HG03135 (cell line): ENCODE measurements around the gene PRKCH.

Experiments
- ATAC-seq: cut with Tn5 transposase; IDR thresholded peaks from one replicate; pipeline ENCODE4 v1.9.1; 2021; ENCODE audit warnings: mild to moderate bottlenecking, moderate library complexity; ENCODE audit not compliant: unreplicated experiment

PRKCH gene

DNA sequence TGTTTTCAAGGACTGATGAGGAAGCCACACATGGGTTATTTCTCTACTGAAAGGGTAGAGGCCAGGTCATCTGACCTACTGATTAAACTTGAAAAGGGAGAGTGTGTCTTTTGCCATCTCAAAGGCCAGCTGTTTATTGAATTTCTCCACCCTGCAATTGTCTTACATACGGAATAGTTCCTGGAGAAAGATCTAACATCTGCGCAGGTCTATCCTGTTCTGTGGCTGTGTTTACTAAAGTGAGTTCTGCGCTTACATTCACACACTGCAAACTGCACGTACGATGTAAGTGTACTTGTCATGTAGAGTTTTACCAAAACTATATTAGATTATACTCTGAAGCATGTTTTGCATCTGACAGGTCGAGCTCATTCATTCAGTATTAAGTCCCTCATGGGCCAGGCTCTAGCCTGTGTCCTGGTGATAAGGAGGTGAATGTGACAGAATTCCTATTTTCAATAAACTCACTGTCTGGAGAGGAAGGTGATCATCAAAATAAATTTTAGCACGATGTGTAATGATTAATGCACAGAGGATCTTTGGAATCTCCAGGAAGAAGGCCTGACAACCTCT is 96.6 kb downstream of the PRKCH start:
- no peak for ATAC-seq

DNA sequence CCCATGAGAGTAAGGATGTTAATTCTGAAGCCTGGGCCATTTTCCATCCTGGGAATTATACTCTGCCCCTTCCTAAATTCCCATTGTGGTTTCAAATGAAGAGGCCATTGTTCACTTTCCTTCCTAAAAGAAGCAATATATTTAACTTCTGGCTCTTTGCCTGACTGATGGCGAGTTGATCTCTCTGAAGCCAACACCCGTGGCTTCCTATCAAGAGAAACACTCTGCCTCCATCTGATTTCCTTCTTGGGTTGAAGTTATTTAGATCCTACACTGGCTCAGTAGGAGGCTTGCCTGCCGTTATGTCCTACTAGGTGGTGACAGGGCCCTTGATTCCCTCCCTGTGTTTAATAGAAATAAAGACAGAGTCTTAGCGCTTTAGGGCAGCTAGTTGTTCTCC is 97.4 kb downstream of the PRKCH start:
- ATAC-seq = no peak

GRCh38 chr14:61419201-61419600 is 97.8 kb downstream of the PRKCH start:
- ATAC-seq = no peak

DNA sequence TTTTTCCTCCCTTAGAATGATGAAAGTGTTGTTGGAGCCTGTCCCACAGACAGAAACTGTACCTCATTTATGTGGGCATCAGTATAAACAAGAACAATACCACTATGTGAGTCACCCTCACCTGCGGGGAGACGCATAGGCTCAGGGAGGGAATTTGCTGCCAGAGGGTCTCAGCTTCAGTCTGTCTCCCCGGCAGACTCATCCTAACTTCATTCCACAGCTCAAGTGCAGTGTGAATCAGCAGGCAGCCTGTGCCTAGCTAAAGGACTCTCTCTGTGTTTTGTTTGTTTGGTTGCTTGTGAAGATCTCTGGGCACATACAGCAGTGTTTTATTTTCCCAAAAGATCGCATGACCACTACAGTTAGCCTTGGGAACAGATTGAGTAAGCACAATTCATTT is 98.9 kb downstream of the PRKCH start:
- ATAC-seq = no peak

DNA sequence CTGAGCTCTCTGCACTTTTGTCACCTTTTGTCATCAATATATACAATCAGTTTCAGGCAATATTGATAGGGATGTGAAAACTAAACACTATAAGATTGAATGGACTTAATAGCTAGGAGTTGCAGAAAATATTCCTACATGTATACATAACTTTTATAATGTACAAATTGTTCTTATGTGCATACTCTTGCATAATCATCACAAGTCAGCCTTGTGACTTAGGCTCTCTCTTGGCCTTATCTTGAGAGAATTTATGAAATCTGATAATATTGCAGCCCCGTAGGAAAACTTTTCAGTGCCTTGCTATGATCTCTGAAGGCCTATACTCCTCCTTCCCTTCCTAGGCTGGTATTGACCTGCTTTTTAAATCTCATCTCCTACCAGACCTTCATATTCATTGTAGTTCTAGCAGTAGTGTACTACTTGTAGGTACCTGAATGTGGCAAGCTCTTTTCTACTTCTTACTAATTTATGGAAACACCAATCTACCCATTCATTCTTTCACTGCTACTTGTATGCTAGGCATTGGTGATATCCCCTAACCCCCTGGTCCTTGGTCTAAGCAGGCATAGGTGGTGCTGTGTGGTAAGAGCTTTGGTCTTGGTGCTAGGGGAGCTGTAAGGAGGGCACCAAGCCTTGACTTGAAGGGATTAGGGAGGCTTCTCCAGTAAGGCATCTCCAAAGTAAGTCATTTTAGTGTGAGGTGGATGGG is 100.0 kb downstream of the PRKCH start:
- ATAC-seq = no peak

DNA sequence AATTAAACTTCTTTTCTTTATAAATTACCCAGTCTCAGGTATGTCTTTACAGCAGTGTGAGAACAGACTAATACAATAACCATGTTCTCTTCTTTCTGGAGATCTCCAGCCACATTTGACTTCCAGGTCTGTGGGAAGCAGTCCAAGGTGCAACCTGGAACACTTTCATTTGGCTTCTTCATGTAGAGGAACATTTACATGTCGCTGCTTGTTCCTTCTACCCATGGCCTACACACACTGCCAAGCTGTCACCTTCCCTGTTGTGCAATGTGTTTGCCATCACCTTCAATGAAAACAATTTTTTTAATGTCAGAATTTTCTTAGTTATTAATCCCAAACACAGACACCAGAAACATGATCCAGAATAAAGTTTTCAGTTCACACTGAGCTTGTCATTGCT is 104.7 kb downstream of the PRKCH start:
- ATAC-seq = no peak

- no peak for ATAC-seq
Measured at GRCh38 chr14:61428261-61428660, 106.9 kb downstream of the PRKCH start.

- no peak for ATAC-seq
Measured at GRCh38 chr14:61429316-61429715, 107.9 kb downstream of the PRKCH start.

GRCh38 chr14:61430066-61430757 is 108.8 kb downstream of the PRKCH start:
- ATAC-seq = no peak

DNA sequence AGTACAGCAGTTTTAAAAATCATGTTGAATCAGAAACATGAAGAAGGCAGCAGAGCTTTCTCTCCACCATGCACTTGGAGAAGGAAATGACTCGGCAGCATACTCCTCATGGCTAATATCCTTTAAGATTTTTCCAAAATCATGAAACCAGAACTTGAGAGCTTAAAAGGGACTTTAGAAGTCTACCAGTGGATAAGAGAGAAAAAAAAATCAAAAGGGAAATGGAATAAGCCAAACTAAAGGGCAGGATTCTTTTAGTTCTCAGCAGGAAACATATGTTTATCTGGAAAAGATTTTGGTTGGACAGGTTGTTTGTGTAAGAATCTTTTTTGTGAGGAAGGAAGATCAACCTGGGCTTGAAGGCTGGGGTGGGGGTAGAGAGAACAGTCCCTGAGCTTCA is 111.8 kb downstream of the PRKCH start:
- ATAC-seq = no peak

DNA sequence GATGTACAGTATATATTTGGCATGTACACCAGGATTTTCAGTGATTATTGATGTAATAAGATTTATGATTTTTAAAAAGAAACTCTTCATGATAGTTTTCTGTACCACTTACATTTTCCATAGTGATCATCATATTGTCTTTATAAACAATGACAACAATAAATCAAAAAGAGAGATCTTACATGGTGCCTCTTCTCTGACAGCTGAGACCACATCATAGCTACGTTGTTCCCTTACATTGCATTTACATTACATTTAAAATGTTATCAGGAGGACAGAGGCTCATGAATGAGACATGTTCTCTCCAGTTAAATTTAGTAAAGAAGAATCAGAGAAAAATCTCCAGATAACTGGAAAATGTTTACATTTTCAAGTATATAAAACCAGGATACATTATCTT is 112.4 kb downstream of the PRKCH start:
- no peak for ATAC-seq

DNA sequence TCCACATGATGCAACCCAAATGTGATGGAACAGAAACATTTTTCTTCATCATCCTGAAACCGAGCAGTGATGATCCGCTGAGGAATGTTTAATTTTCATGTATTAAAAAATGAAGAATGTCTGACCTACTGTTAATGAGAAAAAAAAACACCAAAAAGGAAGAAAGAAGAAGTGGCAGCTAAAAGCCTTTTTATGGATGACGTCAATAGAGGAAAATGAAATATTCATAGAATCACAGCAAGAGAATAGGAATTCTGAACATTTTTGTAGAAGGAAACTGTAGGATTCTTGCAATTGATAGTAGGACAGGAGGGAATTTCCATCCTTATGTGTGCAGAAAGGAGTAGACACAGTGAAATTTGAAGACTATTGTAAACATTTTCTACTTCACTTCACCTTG is 112.9 kb downstream of the PRKCH start:
- no peak for ATAC-seq

DNA sequence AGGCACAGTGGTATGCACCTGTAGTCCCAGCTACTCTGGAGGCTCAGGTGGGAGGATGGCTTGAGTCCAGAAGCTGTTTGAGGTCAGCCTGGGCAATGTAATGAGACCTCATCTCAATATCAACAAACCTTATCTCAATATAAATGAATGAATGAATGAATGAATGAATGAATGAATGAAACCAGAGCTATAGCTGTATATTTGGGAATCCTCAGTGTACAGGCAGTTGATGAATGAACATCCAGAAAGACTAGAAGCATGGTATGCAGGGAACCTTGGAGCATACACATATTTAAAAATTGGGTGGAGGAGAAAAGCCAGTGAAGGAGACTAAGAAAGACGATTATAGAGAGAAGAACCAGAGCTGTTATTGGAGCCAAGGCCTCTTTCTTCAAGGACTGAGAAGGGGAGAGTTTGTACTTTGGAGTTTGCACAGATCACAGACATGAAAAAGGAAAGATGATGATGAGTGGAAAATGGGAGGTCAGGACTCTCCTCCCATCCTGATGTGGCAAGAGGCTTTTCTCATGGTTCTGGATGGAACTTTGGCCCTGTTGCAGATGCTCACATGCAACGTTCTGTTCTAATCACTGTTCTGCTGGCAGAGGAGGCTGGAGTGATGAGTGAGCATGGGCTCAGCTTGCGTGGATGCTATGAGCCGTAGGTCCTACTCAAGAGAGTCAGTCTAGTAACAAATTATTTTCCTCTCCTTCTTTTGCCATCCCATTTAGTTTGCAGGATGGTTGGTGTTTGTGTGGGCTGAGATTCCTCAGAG is 114.4 kb downstream of the PRKCH start:
- ATAC-seq = no peak

DNA sequence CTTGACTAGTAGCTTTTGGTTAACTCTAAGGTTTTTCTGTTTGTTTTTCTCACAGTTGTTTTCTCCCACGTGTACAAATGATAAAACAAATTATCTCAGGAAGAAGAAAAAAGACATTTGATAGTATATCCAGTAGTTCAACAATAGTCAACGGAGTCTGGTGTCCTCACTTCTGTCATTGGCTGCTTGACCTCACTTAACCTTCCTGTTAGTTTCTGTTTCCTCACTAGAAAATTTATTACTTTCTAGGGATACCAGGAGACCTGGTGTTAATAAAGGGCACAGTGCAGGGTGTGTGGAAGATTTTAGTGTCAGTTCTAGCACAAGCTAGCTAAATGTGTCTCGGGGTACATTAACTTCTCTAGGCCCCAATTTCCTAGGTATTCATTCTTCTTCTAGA is 116.0 kb downstream of the PRKCH start:
- ATAC-seq = no peak

DNA sequence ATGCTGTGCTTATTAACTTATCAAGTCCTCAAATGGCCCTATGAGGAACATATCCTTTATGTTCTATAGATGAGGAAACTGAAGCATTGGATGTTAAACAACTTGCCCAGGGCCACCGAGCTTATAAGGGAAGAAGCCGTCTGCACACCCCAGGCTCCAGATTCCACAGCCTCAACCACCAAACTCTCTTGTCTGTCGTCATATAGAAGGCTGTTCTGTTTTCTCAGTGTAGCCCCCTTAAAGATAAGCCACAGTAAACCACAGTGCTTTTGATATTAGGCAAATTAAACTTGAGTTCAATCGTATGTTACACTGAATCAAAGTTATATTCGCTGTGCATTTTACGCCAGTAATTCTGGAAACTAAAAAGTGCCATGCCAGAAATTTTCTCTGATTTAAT is 116.7 kb downstream of the PRKCH start:
- ATAC-seq = no peak

DNA sequence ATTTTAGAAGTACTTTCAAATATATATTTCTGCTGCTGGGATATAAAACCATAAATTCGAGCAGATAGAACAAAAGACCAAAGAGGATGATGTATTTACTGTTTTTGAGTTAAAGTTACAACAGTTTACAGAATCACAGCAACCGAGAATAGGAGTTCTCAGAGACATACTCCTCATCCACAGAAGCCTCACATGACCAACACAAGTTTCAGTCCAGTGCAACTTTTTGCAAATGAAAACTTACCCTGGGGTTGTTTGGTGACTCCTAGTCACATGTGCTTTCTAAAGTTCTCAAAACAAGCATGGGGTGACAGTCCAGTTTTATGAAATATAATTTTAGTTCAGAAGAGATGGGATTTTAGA is 117.1 kb downstream of the PRKCH start:
- no peak for ATAC-seq

- ATAC-seq = no peak
Measured at GRCh38 chr14:61438860-61439765, 117.7 kb downstream of the PRKCH start.

GRCh38 chr14:61439779-61440418 is 118.5 kb downstream of the PRKCH start:
- no peak for ATAC-seq

- no peak for ATAC-seq
Measured at GRCh38 chr14:61443481-61443880, 122.1 kb downstream of the PRKCH start.

- ATAC-seq = peak; percentile 78
Measured at GRCh38 chr14:61444215-61444768, 122.9 kb downstream of the PRKCH start.
